Glutamatergic neuron (in vitro differentiated cells): ENCODE data around the gene GRHL1. TPM values are rescaled to one million over a fixed set of nuclear protein-coding genes. Genes with fewer than 3 reads are reported as not detected.

Experiments
- DNase-seq: peaks from one replicate; pipeline ENCODE4 v3.0.0; 2022
- H3K27ac Mint-ChIP-seq: one replicate; pipeline ENCODE4 v1.8.0; 2020; ENCODE audit warnings: mild to moderate bottlenecking, mixed read lengths, inconsistent platforms; ENCODE audit not compliant: unreplicated experiment
- H3K27me3 Mint-ChIP-seq: one replicate; pipeline ENCODE4 v1.8.0; 2020; ENCODE audit warnings: mild to moderate bottlenecking, moderate library complexity, mixed read lengths, inconsistent platforms; ENCODE audit not compliant: unreplicated experiment
- H3K36me3 Mint-ChIP-seq: one replicate; pipeline ENCODE4 v1.8.0; 2020; ENCODE audit warnings: mild to moderate bottlenecking, mixed read lengths, inconsistent platforms; ENCODE audit not compliant: unreplicated experiment
- H3K4me1 Mint-ChIP-seq: one replicate; pipeline ENCODE4 v1.8.0; 2020; ENCODE audit warnings: mild to moderate bottlenecking, low read depth, mixed read lengths, inconsistent platforms; ENCODE audit not compliant: unreplicated experiment
- H3K4me3 Mint-ChIP-seq: one replicate; pipeline ENCODE4 v1.8.0; 2020; ENCODE audit warnings: mild to moderate bottlenecking, mixed read lengths, inconsistent platforms; ENCODE audit not compliant: unreplicated experiment
- H3K9me3 Mint-ChIP-seq: one replicate; pipeline ENCODE4 v1.8.0; 2020; ENCODE audit warnings: mild to moderate bottlenecking, moderate library complexity, mixed read lengths, inconsistent platforms; ENCODE audit not compliant: unreplicated experiment
- CTCF ChIP-seq: fragments of 200-600 bp; sonication (generic); IDR thresholded peaks from one replicate; pipeline ENCODE4 v1.5.0; 2021; ENCODE audit not compliant: partially characterized antibody, unreplicated experiment
- total RNA-seq: library from RNA; stranded (reverse); fragmentation: NEBNext Ultra II Directional; extraction: Animal tissue kit (Norgen Biotek cat#: 25700); gene quantifications from one replicate; pipeline ENCODE4 v1.2.1, GENCODE V29; 2021; ENCODE audit not compliant: unreplicated experiment

The GRHL1 gene
- total RNA-seq, 1 donor from 2014 or later, result 4.3 TPM

GRCh38 chr2:10002109-10002508, 50.6 kb downstream of the GRHL1 start:
- DNase-seq, result no peak
- Mint-ChIP-seq H3K9me3 (no peaks in the 10 kb centered on the region), H3K27ac (no peak overlapping the region), H3K27me3 (no peaks in the 10 kb centered on the region), H3K36me3 (peaks cover 6% of the 10 kb centered on the region), H3K4me3 (no peak overlapping the region), H3K4me1 (no peaks in the 10 kb centered on the region)
- no peak for TF ChIP-seq CTCF

GRCh38 chr2:10002681-10003080, 51.2 kb downstream of the GRHL1 start:
- H3K27ac Mint-ChIP-seq, result no peak overlapping the region
- no peaks in the 10 kb centered on the region for H3K27me3 Mint-ChIP-seq
- TF ChIP-seq CTCF, result no peak
- peaks cover 6% of the 10 kb centered on the region for H3K36me3 Mint-ChIP-seq
- H3K9me3 Mint-ChIP-seq, result no peaks in the 10 kb centered on the region
- no peaks in the 10 kb centered on the region for H3K4me1 Mint-ChIP-seq
- no peak overlapping the region for H3K4me3 Mint-ChIP-seq
- no peak for DNase-seq

GRCh38 chr2:10003206-10004125, 52.0 kb downstream of the GRHL1 start:
- Mint-ChIP-seq H3K4me1 (no peaks in the 10 kb centered on the region), H3K4me3 (no peak overlapping the region), H3K27me3 (no peaks in the 10 kb centered on the region), H3K36me3 (peaks cover 6% of the 10 kb centered on the region), H3K9me3 (peaks cover 4% of the 10 kb centered on the region), H3K27ac (no peak overlapping the region)
- no peak for TF ChIP-seq CTCF
- no peak for DNase-seq

GRCh38 chr2:10004401-10004800, 52.9 kb downstream of the GRHL1 start:
- no peak for TF ChIP-seq CTCF

GRCh38 chr2:10004836-10005235, 53.3 kb downstream of the GRHL1 start:
- Mint-ChIP-seq H3K27me3 (no peaks in the 10 kb centered on the region), H3K9me3 (peaks cover 4% of the 10 kb centered on the region), H3K27ac (no peak overlapping the region), H3K4me3 (no peak overlapping the region), H3K36me3 (peaks cover 6% of the 10 kb centered on the region), H3K4me1 (no peaks in the 10 kb centered on the region)
- DNase-seq, result no peak
- no peak for TF ChIP-seq CTCF

More at GRCh38 chr2:10004401-10004800, 52.9 kb downstream of the GRHL1 start:
- Mint-ChIP-seq H3K4me1 (no peaks in the 10 kb centered on the region), H3K27ac (no peak overlapping the region), H3K27me3 (no peaks in the 10 kb centered on the region), H3K9me3 (peaks cover 4% of the 10 kb centered on the region), H3K36me3 (peaks cover 6% of the 10 kb centered on the region), H3K4me3 (no peak overlapping the region)
- no peak for DNase-seq
